M059J (cell line): Measurements from ENCODE around the gene SCUBE1. TPM values are rescaled to one million over a fixed set of nuclear protein-coding genes. Genes with fewer than 3 reads are reported as not detected.

ENCODE experiments used
- DNase-seq: peaks from one replicate; pipeline ENCODE4 v3.0.0-alpha.2; 2012; ENCODE audit warnings: low read depth
- total RNA-seq: library from RNA; depleted of rRNA; stranded (reverse); fragments of >200 nt; shearing (Covaris generic); gene quantifications from 2 replicates; pipeline ENCODE4 v1.2.3, GENCODE V29; 2014

Gene SCUBE1
- total RNA-seq, 1 experiment from 2014 or later, result 17.4 TPM

- no peak for DNase-seq
Observed at GRCh38 chr22:43257961-43258360, 85.2 kb downstream of the SCUBE1 start.

DNA sequence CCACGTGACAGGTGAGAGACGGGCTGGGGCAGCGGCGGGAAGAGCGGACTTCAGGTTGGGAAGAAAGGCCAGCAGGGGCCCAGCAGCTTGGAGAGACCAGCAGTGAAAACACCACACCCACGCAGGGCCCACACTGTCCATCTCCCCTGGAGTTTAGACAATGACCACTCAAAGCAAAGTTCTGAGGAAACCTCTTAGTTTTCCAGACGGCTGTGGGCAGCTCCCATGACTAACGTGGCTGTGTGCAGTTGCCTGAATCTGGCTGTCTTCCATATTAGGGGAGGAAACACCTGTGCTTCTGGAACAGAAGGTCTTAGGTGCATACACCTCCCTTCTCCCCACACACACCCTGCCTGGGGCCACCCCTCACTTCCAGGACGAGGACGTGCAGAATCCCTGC, 85.6 kb downstream of the SCUBE1 start:
- DNase-seq, result no peak

- DNase-seq, result no peak
Observed at GRCh38 chr22:43256976-43257545, 86.1 kb downstream of the SCUBE1 start.

DNA sequence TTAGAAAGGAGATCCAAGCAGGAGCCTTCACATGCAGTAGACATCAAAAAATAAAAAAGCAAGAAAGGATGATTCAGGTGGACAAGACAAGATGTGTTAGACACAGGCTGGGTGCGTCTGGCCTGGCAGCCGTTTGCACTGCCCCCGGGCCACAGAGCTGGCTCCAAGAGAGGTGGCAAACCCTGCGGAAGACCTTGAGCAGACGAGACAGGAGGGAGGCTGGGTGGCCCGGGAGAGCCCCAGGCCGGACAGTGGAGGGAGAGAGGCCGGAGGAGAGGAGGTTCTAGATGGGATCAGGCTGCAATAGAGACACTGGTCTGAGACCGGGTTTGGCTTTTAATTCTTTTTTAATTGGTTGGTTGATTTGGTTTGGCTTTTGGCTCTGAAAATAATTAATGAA, 86.6 kb downstream of the SCUBE1 start:
- DNase-seq, result no peak

DNA sequence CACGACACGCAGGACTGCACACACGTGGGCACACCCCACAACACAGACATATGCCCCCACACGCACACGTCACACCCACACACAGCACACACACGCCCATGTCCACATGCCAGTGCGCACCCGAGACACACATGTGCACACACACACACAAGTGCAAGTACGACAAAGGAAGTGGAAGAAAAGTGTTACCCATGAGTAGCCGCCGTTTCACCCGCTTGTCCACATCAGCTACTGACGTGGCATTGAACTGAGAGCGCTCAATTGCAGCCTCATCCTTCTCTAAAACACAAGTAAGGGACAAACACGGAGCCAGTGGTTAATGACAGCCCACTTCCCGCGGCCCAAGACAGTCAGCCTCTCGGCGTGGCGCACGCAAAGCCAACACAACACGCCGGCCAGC, 87.9 kb downstream of the SCUBE1 start:
- DNase-seq, result no peak

- no peak for DNase-seq
Observed at GRCh38 chr22:43253839-43254238, 89.3 kb downstream of the SCUBE1 start.

DNA sequence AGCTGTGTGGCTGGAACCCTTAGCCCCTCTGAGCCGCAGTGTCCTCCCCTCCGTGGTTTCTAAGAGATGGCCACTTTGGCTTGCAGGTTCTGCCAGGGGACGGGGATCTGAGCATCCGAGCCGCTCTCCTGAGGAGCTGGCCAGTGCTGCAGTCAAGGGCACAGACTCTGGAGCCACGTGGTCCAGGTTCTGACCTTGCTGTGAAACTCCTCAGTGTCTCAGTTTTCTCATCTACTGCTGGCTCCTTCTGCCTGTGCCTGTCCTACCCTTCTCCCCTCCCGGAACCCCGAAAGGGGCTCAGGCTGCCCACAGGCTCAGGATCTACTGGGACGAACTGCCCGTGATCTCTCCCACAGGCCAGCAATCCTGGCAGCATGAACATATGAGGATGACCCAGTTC, 90.9 kb downstream of the SCUBE1 start:
- no peak for DNase-seq

GRCh38 chr22:43249789-43250471, 93.2 kb downstream of the SCUBE1 start:
- DNase-seq, result no peak

DNA sequence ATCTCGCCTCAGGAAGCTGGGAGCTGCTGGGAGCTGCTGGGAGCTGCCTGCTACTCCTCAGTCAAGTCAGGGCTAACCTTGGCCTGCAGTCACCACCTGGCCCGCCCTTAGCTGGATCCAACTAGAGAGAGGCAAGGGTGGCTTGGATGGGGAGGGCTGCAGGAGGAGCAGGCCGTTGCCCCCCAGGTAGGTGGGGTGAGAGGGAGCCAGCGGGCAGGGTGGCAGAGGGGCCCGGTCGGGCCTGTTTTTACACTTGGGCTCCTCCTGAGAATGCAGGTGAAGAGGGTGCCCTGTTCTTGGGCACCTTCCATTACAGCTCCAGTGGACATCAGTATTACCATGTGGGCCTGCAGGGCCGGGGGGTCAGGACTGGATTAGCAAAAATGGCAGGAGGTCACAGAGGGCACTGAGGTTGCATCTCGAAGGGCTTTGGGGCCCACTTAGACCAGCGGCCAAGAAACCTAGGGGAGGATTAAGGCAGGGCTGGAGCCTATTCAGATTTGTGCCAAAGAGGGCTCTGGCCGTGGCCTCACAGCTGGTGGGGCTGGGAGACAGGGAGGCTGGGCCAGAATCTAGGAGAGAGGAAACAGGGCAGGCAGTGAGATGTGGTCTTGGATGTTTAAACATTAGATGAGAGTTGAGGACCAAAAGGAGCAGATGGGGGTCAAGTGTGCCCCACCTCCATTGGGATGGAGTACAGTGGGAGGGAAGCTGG, 95.5 kb downstream of the SCUBE1 start:
- DNase-seq, result no peak

GRCh38 chr22:43246188-43246587, 97.0 kb downstream of the SCUBE1 start:
- DNase-seq, result no peak

DNA sequence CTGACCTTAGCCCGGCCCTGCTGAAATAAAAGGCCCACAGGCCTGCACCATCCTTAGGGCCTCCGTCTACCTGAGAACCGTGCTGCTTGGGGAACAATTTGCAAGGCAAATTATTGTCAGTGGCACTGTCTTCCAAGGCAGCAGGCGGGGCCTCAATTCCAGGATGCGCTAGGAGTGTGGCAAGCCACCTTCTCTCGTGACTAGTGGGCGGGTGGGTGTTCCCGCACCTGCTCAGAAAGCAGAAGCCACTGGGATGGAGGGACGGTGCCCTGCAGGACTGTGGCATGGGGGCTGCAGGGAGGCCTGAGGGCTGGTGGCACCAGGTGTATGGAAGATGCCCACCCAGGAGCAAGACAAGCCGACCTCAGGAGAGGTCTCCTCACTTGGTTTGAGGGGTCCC, 97.5 kb downstream of the SCUBE1 start:
- no peak for DNase-seq

DNA sequence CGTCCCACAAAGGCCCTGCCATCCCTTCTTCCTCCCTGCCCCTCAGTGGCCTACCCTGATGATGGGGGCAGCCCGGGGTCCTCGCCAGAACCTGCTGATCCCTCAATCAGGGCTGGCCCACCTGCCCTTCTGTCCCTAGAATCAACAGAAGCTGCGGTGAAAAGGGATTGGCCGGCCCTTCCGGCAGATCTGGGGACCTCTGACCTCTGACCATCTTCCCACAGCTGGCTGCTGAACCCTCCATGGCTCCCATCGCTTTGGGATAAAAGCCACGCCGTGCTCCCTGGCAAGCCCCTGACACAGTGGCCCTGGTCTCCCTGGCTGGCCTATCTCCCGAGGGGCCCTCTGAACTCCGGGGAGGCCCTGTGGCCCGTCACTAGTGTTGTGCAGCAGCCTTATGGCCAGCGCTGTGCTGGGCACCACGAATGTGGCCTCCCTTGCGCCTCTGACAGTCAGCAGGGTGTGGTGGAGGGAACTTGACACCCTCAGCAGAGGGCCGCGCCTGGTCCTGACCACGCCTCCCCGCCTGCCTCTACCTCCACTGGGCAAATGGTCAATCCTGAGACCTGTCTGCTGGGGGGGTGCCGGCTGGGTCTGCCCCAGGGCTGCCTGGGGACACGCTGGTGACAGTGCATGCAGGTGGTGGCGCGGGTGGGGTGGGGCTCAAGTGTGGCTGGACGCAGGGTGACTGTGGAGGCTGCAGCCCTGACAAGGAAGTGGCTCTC, 98.2 kb downstream of the SCUBE1 start:
- DNase-seq, result no peak

- no peak for DNase-seq
Observed at GRCh38 chr22:43244402-43244801, 98.8 kb downstream of the SCUBE1 start.

- no peak for DNase-seq
Observed at GRCh38 chr22:43243324-43243723, 99.8 kb downstream of the SCUBE1 start.

- no peak for DNase-seq
Observed at GRCh38 chr22:43242627-43243026, 100.5 kb downstream of the SCUBE1 start.

DNA sequence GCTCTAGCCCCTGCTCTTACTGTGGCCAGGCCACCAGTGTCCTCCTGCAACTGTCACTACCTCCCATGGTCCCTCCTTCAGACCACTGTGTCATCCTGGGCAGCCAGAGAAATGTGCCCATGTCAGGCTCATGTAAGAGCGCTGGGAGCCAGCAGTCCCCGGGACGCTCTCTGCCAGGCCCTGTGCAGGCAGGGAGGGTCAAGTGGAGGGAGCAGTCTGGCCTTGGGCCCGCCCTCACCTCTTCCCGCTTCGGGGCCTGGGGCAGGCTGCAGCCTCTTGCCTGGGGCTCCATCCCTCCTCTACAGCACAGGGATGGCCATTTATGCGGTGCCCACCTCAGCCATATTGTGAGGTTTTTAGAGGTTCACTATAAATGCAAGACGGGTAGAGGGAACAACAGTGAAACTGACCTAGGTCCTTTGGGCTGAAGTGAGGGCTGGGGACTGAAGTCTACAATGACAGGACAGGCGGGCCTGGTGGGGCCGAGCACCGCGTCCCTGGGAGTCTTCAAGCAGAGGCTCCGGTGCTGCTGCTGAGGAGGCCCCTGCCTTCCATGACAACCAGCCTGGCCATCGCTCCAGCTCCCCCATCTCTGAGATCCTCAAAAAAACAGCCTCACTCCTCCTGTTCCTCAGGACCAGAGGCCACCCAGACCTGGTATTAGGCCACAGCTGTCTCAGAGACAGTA, 101.3 kb downstream of the SCUBE1 start:
- no peak for DNase-seq

- no peak for DNase-seq
Observed at GRCh38 chr22:43241138-43241597, 102.0 kb downstream of the SCUBE1 start.

DNA sequence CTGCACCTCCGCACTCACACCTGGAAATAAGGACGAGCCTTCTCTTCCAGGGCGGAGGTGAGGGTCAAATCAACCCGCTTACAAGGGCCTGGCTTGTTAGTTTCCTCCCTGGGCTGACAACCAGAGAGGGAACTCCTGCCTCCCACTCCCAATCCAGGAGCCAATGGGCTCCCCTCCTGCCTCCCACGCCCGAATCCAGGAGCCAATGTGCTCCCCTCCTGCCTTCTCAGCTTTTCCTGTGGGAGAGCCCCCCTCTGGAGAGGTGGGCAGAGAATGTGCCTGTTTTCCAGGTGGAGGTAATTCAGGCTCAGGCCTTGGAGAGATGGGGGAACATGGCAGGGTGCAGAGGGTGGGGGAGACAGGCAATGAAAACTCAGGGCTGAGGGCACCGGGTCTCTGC, 102.6 kb downstream of the SCUBE1 start:
- no peak for DNase-seq

DNA sequence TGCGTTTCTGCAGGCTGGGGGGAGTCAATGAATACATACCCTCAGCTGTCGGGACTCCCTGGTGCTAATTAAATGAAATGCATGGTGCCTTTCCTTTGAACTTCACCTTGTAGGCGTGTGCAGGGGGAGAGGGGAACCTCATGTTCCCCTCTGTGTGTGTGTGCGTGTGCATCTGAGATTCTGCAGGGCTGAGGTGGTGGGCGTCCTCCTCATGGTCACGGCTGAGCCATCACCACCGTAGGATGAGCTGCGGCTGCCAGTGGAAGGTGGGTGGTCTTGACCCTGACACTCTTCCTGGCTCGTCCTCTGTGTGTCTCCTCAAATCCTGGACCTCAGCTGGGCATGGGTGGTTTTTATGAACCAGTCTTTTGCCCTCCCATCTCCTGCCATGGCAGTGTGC, 103.2 kb downstream of the SCUBE1 start:
- DNase-seq, result no peak

DNA sequence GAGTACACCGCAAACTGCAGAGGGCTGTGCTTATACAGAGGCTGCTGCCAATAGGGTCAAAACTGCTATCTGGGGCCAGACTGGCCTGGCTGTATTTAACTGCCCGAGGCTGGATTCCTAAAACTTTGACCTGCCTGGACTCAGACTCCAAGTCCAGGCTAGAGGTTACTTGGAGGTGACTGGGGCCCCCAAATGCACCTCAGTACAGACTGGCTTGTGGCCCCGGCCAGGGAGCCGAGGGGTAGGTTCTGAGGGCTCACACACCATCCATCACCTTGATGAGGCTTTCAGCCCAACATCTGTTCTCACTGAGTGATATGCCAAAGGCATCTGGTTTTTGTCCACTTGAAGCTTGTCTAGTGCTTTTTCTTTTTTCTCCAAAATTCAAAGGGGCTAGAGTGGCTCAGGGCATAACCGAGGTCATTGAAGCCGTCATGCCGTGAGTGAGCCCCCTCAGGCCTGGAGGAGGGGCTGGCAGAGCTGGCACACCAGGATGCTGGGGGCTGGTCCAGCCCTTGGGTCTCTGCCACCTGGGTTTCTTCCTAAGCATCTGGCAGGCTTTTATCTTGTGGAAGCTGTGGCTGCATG, 103.9 kb downstream of the SCUBE1 start:
- no peak for DNase-seq

DNA sequence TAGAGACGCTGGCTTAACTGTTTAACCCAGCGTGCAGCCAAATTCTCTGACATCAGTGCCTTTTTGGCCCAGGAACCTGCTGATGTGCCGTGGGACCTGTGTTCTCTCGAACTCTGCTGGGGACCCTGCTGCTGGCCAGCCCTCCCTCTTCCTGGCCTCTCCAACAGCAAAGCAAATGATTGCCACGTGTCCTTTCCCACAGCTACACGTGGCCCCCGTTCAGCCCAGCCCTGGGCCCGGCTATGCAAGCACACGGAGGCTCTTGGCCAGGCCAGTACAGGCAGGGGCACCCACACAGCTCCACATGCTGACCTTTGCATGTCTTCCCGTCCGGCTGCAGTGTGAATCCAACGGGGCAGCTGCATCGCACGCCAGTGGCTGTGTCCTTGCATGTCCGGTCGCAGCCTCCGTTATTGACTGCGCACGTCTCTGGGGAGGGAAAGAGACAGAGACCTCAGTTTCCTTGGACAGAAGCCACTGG, 104.6 kb downstream of the SCUBE1 start:
- DNase-seq, result no peak
